ENCODE measurements around the gene H2AZ1.
"Not testable (repeated sequence)": the region's sequence is repeated elsewhere in the genome, so short reads cannot be mapped to it uniquely, and the experiment has no call there.

Gene H2AZ1

DNA sequence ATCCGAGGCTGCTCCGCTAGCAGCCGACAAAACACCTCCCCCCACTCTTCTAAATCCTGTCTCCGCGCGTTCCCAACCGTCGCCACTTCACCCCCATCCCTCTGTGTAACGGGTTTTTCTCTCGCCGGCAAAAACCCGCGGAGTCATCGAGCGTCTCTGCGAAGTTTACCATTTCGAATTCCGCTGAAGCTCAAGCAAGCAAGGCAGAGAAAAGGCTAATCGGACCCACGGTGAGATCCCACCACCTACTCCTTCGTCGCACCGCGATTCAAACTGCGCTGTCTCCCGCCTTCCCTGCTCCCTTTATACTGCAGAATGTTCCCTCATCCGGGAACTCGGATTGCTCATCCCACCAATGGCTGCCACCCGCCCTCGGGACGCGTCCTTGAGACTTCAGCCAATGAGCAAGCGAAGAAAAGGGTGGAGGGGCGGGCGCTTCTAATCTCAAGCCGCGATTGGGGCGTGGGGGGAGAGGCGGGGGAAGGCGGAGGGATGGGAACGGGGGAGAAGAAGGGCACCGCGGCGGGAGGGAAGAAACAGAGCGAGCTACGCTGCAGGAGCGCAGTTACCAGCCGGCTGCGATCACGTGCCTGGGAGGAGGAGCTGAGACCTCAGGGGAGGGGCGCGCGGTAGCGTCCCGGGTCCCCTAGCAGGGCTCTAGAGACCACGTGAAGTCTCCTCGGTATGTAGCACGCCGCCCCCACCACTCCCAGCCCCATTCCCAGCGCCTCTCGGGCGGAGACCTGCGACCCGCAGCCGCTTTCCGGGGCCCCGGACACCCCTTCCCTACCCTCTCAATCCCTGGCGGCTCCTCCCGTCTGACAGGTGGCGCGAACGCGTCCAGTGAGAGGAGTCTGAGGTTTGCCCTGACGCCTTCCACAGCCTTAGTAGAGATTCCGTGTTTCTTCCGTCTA is at the start of gene H2AZ1:
Gene H2AZ1 (minus strand): TSS at position 277 of the 914 bp plus-strand sequence. CDS start 105 bp downstream, at position 172.
- DNase-seq = peak; percentile 98

DNA sequence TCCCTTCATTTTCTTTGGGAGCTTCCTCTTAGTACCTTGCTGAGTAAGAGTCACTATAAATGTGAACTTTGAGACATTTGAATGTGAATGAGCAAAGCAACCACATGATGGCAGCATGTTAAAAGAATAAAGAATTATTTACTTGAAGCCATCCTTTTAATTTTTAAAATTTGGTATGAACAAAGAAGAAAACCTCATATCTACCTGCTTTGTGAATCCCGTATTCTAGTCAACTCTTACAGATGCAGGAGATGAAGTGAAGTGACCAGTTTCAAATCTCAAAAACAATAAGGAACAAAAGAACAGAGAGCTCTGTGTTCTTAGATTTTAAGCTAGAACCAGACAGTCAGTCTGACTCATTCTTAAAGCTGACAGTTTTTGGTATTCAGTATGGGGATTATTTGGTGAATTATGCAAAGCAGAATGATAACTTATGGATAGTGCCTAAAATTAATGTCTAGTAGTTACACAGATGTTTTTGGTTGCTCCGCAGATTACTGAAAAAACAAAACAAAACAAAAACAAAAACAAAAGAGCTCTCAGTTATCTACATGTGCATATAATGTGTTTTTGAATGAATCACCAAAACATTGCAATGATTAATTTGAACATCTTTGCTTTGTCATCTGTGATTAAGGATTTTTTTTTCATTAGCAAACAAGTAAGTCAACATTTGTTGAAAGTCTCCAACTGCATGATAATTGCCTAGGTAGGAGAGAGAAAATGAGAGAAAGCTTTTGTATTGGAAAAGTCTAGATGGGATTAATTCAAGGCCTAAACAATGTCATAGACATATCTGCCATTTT is 48.2 kb upstream of the H2AZ1 start:
- DNase-seq = peak; percentile 35

DNA sequence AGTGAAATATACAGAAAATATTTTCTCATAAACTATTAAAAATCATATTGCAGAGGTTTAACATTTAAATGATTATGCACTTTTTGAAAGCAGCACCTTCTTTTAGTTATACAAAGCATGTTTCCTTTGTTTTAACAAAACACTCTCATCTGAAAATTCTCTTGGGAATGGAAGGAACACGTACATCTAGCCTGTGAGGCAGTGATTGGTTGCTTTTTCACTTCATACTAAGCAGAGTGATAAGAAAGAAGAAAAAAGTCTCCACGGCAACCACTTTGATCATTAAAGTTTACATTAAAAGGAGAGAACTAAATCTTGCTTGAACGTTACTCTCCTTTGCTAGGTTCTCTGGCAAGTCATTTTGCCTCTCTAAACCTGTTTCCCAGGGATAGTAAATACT is 41.7 kb upstream of the H2AZ1 start:
- DNase-seq = no peak

DNA sequence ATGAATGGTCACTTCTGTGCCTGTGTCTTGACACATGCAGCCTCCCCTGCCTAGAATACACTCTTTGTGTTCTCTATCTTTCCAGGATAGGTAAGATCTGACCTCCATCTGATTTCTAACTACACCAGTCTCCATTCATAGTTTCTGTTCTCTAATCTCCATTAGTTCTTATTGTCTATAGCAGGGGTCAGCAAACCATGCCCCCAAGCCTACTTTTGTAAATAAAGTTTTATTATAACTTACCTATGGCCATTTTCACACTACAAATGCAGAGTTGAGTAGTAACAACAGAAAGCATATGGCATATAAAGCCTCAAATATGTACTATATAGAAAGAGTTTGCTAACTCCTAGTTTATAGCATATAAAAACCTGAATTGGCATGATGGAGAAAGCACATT is 37.6 kb upstream of the H2AZ1 start:
- DNase-seq = no peak

DNA sequence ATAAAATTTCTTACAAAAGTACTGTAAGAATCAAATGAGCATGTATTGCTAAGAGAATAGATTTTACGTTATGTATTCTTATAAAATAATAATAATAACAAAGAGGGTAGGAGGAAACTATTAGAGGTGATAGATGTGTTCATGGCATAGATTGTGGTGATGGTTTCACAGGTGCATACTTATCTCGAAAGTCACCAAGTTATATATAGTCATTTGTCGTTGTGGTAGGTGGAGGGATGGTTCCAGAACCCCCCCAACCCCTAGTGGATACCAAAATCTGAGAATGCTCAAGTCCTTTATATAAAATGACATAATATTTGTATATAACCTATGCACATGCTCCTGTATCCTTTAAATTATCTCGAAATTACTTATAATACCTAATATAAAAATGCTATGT is 36.7 kb upstream of the H2AZ1 start:
- no peak for DNase-seq

DNA sequence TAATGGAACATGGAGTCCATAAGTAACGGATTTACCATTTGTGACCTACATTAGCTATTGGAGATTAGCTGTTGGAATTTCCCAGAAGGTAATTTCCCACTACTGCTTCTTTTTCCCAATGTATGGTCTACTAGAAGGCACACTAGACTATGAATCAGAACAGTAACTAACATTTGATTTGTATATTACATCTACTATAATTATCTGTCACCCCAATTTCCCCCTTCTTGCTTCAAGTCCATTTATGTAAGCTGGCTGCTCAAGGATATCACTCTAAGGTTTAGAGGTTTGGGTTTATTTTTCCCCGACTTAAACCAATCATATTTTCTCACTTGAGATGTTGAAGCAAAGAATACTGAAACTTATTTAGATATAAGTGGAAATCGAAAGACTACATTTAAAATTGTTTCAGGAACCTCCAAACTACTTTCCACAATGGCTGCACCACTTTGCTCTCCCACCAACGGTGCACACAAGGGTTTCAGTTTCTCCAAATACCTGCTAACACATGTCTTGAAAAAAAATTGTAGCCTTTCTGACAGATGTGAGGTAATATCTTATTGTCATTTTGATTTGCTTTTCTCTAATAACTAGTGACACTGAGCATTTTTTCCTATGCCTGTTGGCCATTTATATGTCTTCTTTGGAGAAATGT is 33.3 kb upstream of the H2AZ1 start:
- no peak for DNase-seq

DNA sequence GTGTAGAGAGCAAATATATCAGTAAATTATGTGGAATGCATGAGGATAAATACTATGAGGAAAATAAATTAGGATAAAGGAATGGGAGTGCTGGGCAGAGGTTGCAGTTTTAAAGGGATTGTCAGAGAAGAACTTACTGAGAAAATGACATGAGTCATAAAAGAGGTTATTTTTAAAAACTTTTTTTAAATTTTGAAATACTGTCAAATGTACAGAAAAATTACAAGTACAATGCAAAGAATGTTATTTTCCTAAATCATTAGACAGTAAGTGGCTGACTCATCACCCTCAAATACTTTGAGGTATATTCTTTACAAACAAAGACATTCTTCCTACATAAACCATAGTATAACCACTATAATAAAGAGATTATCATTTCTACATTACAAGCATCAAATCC is 29.8 kb upstream of the H2AZ1 start:
- no peak for DNase-seq

DNA sequence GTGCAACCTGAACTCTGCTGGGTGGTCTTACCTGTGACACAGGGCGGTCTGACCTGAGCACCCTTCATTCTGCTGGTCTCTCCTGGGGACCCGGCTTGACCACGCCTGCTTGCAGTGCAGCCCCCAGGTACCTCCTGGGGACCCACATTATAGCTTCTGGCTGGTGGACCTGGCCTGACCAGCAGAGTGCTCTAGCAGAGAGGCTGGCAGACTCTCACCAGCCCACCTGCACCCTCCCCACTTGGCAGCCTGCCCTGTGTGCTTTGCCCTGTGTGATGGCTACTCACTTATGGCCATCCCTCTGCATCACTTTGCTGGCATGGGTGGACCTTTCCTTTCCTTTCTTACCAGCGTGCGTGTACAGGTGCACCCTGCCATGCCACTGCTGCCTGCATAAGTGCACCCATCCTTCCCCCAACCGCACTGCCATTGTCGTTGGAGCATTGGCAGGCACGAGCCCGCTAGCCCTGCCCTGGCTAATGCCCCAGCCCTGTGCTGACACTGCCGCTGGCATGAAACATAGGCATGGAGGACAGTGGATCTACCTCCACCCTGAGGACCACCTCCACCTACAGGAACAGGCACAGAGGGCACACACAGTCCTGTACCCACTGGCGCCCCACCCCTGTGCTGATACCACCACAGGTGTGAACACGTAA is 21.5 kb upstream of the H2AZ1 start:
- no peak for DNase-seq

DNA sequence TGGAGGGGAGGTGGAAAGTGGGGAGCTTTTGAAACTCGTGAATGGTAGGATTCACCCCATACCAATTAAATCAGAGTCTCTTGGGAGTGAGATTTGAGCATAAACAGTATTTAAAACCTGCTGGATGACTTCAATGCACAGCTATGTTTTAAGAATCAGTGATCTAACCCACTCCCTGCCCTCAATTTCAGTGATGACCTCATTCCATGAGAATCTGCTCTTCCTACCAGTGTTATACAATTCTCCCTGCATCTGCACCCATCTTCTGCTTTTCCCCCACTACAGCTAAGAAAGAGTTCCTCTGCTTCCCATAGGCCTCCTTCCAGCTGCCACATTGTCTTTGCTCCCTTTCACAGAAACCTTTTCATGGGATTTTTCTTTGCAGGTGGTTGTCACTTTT is 18.3 kb upstream of the H2AZ1 start:
- no peak for DNase-seq

DNA sequence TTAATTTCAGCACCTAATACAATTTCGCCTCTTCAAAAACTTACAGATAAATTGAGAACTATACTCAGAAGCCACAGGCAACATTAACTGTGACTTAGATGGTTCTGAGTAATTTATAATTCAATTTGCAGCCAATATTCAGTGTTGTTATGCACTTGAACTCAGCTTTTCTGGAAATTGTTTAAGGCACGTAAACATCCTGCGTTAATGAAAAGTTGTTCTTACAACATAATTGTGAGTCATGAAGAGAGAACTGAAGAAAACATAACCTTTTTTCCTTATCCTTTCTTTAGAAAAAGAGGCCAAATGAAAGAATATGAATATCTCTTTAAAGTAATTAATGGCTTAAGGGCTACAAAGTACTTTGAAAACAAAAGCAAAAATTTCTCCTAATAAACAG is 16.6 kb upstream of the H2AZ1 start:
- DNase-seq = no peak

DNA sequence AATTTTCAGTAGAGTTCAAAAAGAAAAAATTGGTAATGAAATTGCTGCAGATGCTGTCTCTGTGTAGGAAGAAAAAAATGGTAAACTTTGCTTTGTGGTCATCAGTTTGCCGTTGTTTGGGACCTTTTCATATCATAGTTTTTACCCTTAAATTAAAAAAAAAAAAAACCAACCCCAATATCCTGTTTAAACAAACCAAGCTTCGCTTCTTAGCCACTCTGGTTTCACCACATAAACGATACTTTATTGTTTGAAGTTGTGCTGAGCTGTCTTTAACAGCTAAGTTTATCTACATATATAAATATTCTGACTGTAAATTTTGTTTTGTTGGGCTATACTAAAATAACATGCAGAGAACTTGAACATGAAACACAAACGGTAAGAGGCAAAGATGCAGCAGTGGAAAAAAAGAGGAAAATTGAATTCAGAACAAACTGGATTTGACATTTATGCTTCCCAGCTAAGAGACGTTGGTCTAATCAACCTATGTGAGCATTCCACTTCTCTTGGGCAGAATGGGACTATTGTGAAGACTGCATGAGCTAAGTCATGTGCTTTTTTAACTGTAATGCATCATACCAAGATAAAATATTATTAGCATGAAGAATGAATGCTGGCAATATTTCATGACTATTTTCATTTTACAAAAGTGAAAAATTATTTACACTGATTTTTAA is 15.7 kb upstream of the H2AZ1 start:
- no peak for DNase-seq

DNA sequence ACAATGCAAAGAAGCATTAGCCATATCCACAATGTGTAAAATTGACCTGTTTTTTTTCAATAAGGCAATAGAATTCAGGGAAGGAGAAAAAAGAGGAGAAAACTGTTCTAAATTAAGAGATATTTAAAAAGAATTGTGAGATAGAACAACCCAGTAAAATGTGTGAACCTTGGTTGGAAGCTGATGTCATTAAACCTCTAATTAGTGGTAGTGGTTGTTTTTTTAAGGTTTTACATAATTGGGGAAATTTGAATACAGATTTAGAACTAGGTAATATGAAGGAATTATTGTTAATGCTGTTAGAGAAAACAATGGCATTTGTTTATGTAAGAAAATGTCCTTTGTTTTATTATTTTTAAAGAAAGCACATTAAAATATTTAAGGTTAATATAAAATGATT is 15.1 kb upstream of the H2AZ1 start:
- DNase-seq = no peak

DNA sequence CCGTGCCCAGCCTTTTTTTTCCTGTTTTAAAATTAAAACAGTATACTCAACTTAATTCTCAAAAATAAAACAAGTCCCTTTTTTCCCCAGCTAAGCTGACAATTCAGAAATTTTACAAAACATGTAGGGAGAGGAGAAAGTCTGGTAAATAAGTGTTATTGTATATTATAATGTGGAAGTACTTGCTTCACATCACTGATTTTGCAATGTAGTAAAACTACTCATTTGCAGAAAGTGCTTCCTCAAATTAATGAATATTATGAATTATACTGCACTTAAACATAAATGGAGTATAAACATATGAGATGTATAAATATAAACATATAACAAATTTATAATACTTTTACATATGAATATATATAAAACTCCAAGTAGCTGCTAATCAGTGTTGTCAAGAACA is 11.6 kb upstream of the H2AZ1 start:
- no peak for DNase-seq

DNA sequence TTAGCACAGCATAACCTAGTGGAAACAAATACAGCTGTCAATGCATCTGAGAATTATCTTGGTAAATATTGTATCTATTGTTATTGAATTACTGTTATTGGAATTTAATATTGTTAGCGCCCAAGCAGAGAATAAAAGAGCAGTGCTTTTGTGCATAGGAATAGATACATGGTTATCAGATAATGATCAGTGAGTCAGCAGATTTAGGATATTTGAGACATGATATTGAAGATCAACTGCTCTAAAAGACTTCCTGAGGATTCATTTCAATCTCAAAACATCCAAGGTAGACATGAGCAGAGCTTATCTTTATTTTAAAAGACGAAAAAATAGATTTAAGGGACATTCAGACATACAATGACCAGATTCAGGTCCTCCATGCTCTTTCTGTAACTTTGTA is 10.6 kb upstream of the H2AZ1 start:
- DNase-seq = no peak

DNA sequence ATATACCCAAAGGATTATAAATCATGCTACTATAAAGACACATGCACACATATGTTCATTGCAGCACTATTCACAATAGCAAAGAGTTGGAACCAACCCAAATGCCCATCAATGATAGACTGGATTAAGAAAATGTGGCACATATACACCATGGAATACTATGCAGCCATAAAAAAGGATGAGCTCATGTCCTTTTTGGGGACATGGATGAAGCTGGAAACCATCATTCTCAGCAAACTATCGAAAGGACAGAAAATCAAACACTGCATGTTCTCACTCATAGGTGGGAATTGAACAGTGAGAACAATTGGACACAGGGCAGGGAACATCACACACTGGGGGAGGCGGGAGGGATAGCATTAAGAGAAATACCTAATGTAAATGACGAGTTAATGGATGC is 8.1 kb upstream of the H2AZ1 start:
- DNase-seq = not testable (repeated sequence)

DNA sequence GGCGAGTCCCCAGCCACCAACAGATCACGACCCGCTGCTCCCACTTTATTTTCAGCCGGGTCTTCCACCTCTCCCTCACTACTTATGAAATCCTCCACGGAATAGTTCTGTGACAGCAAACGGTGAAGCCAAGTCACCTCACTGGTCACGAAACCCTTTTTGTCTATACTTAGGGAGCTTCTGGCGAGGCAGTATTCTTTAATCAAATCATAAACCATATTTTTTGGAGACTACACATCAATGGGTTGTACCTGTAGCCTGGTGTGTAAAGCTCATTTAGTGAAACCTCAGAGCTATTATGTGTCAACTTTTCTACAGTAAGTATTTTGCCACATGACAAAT is 809 bp upstream of the H2AZ1 start:
- DNase-seq = no peak

DNA sequence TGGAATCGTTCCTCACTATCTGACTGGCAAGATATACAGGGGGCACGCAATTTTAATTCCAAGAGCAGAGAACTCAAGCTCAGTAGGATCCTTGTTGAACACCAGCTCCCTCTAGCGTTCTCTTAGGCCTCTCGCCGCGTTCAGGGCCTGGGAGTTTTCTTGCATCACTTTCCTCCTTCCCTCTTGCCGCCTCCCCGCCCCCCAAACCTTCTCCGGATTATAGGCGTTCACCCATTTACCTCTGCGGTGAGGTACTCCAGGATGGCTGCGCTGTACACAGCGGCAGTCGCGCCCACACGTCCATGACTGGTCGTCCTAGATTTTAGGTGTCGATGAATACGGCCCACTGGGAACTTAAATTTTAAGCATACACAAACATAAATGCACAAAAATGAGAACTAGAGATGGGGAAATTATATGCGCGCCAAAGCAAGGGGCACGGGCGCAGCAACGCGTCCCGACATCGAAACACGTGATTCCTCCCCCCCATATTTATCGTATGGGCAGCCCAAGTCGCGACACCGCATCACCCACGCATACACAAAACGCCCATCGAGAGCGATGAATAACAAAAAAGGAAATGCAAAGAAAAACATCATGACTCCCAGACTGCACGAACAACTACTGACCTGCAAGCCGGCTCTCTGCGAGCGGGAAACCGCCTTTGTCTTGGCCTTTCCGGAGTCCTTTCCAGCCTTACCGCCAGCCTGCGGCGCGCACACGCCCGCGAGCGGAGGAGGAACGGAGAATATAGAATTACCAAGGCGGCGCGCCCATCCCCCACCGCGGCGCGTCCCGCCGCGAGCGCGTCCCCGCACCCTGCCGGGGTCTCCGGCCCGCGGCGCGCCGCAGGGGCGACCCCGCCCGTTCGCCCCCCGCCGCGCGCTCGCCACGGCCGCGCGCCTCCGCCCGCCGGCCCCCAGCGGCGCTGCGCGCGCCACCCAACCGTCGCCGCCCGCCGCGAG is 759 bp downstream of the H2AZ1 start:
- DNase-seq = peak; percentile 91

DNA sequence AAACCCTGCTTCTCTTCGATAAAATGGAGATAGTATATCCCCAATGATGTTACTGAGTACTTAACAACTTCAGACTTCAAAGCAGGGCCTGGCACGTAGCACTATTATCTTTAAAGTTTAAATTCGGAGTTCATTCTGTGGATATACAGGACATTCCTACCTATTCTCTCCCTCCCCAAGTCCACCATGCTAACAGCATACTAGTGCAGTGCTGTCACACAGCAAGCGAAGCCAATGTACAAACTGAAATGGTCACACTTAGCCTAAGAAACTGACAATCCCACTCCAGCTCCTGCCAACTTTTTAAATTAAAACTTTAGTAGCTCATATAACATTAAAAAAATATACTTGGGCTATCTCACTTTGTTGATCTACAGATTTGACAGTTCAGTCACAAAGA is 2.5 kb downstream of the H2AZ1 start:
- no peak for DNase-seq

DNA sequence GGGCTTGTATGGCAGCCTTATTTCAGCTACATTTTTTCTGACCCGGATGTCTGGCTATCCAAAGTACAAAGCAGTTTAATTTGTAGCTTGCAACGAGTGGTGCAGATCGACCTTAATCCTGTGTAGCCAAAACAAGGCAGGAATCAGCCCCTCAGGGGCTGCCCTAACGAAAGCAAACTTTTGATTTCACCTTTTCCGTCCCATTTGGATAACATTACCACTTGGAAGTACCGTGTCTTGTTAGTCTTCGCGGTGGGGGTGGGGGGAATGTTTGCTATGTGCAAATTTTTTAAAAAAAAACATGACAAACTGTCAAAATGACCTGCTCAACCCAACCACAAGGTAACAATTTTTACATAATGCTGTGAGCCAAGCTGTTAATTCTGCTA is 2.9 kb downstream of the H2AZ1 start:
- DNase-seq = no peak

DNA sequence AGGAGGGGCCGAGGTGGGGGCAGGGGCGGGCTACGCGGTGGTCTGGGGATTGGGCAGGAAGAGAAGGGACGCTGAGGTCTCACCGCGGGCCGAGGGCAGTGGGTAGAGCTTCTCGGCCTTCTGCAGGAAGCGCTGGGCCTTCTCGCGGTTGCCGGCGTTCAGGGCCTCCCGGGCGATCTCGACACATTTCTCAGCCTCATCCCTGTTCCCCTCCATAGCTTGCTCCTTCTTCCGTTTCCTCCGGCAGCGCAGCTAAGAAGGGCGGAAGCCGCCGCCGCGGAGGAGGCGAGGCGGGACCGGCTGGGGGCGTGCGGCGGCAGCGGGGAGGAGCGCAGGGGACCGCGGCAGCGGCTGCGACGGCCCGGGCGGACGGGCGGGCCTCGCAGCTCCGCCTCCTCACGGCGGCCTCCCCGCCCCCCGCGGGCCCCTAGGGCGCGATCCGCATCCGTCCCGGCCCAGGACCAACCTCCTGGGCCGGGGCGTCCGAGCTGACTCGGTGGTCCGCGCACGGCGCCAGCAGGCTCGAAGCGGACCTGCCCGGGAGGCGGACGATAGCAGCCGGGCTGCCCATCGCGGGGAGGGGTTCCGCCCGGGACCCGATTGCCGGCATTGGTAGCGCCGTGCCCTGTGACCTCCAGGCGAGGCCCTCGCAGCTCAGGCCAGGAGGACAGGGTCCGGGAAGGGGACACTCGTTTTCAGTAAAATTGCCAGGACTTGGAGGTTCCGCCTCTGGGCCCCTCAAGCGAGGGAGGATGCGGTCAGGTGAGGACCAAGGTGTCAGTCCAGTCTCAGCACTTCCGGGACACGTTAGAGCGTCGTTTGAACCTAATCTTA is 3.5 kb downstream of the H2AZ1 start, which contains the start of gene DNAJB14:
Gene DNAJB14 (minus strand): TSS at position 263 of the 834 bp plus-strand sequence. CDS start 47 bp downstream, at position 216.
- peak; percentile 53 for DNase-seq
